Measurements from ENCODE around the gene HABP4. TPM values are rescaled to one million over a fixed set of nuclear protein-coding genes. Genes with fewer than 3 reads are reported as not detected.

HABP4 gene
- total and polyA plus RNA-seq, 10 of the 15 experiments (the other 5 are each of a cell fraction or from before 2014, with no cell fraction given): 1.6 to 15.4 (median 11.6) TPM

GRCh38 chr9:96436456-96437126, 13.4 kb upstream of the HABP4 start:
- H3K27me3 ChIP-seq (replicated peaks in 1 of 2; ENCODE audit: control insufficient read depth in 2 of 2, insufficient read depth in 2 of 2, low read length in 1 of 2): no peaks in the 10 kb centered on the region
- CTCF ChIA-PET: interaction anchor here (0.6 to 2.1 kb wide), 3 partner anchors 13 to 1256 kb away, joined by 3 to 6 read pairs (median 4); partner anchors contain the start of gene HABP4

More at GRCh38 chr9:96436456-96437126, 13.4 kb upstream of the HABP4 start:
- no peaks in the 10 kb centered on the region for H3K36me3 ChIP-seq (ENCODE audit: control insufficient read depth in 2 of 2, insufficient read depth in 2 of 2, low read length in 1 of 2)
- H3K27ac ChIP-seq (ENCODE audit: control insufficient read depth, insufficient read depth): no peak overlapping the region
- TF ChIP-seq MYB (IDR thresholded peaks at IDR 0.05; ENCODE audit: borderline replicate concordance, low read depth, low read length) (no peak), BCLAF1 (IDR thresholded peaks at IDR 0.05) (no peak), RFX5 (IDR thresholded peaks at IDR 0.05; ENCODE audit: low read depth, low read length) (no peak), TARDBP (IDR thresholded peaks at IDR 0.05; ENCODE audit: borderline replicate concordance) (no peak), SRF (IDR thresholded peaks at IDR 0.05; ENCODE audit: low read depth in 2 of 2, low read length in 2 of 2) (no peak)
- no peak for DNase-seq (ENCODE audit: low read depth, low spot score)
- H3K9me3 ChIP-seq (replicated peaks; ENCODE audit: control insufficient read depth, insufficient read depth, low read length): no peaks in the 10 kb centered on the region
- H3K4me1 ChIP-seq (ENCODE audit: control insufficient read depth, insufficient read depth, low read length): no peaks in the 10 kb centered on the region
- no peak overlapping the region for H2AFZ ChIP-seq (ENCODE audit: control insufficient read depth, low read depth, low read length)
- ATAC-seq: no peak
- no peak overlapping the region for H3K9ac ChIP-seq (ENCODE audit: control insufficient read depth, insufficient read depth, low read length)
- WGBS (ENCODE audit: insufficient coverage, insufficient replicate concordance, low lambda C conversion rate, missing lambda C conversion rate): 54% methylated on average over 15 of the region's 15 CpGs
- ChIA-PET RAD21 (ENCODE audit: unreplicated experiment) (interaction anchor here (1.0 kb wide), 1 partner anchor 94 kb away, joined by 3 read pairs; no protein-coding TSS in a partner anchor), POLR2A (interaction anchor here (0.7 kb wide), 1 partner anchor 13 kb away, joined by 3 read pairs; the partner anchor contains the start of gene HABP4), SMC1A (ENCODE audit: uncharacterized antibody, unreplicated experiment) (interaction anchor here (1.1 to 2.4 kb wide), 2 partner anchors 13 to 130 kb away, joined by 3 to 9 read pairs; partner anchors contain the start of gene HABP4)
- intact Hi-C loops (cut with micrococcal nuclease; ENCODE audit: unreplicated experiment): no loop called here
- in situ Hi-C loops (cut with MboI): no loop called here
- H3K4me3 ChIP-seq: no peak overlapping the region
- H4K20me1 ChIP-seq (ENCODE audit: control insufficient read depth, insufficient read depth): no peaks in the 10 kb centered on the region
- H3K4me2 ChIP-seq (ENCODE audit: control insufficient read depth, insufficient read depth): no peak overlapping the region
- BruUV-seq (replicated peaks): no TSS peak
- no peak for FAIRE-seq
- no peaks in the 10 kb centered on the region for H3K79me2 ChIP-seq (ENCODE audit: control insufficient read depth, insufficient read depth, low read length)

Data from GM12878 (cell line).